ENCODE results near the gene NR1H4.

DNA sequence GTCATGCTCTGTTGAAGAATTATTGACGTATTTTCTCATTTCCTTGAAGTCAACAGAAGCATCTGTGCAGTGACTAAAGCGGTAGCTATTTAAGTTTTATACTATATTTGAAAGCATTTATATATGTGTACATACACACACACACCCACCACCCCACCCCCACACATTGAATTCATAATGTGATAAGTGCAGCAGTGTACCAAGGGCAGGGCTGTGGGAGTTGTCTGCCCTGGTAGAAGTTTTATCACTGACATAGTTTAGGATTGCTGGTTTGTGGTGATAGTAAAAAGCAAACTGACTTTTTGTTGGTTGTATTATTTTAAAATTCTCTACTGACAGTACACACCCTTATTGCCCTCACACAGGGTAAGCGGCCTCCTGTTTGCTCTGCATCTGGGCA is 138.9 kb downstream of the NR1H4 start:
- TF ChIP-seq POLR2A (IDR thresholded peaks at IDR 0.05; ENCODE audit: low read depth, low read length) (no peak), POLR2AphosphoS5 (IDR thresholded peaks at IDR 0.05; ENCODE audit: low read depth, low read length) (no peak), SPI1 (IDR thresholded peaks at IDR 0.05; ENCODE audit: low read depth, low read length) (no peak), TAF1 (IDR thresholded peaks at IDR 0.05; ENCODE audit: low read depth, low read length) (no peak), POU2F2 (IDR thresholded peaks at IDR 0.05; ENCODE audit: low read depth, low read length) (no peak)

Measured in GM12891 (cell line).